SK-N-MC (cell line): ENCODE measurements around the gene HDAC4.

ENCODE experiments used
- EZH2 ChIP-seq: fragments of 200-600 bp; sonication (generic); IDR thresholded peaks from one replicate; pipeline ENCODE4 v1.6.1; 2017; ENCODE audit warnings: antibody characterized with exemption
- FOXP2 ChIP-seq: optimal IDR thresholded peaks from 2 replicates; pipeline ENCODE3; 2011; ENCODE audit warnings: mild to moderate bottlenecking, moderate library complexity; ENCODE audit not compliant: insufficient read depth; ENCODE audit errors: extremely low read length, control extremely low read depth
- POLR2AphosphoS5 ChIP-seq: IDR thresholded peaks from 2 replicates; pipeline ENCODE4 v1.6.1; 2012; ENCODE audit warnings: mild to moderate bottlenecking, low read depth, low read length, borderline replicate concordance

GRCh38 chr2:239117831-239118230 lies 283.0 kb downstream of the HDAC4 start:
- TF ChIP-seq EZH2 = no peak
- no peak for TF ChIP-seq POLR2AphosphoS5
- TF ChIP-seq FOXP2 = no peak
